ENCODE results near the gene H2BK1.

The H2BK1 gene

GRCh38 chr7:151176401-151176800 is 33.9 kb downstream of the H2BK1 start:
- no peak for DNase-seq

DNA sequence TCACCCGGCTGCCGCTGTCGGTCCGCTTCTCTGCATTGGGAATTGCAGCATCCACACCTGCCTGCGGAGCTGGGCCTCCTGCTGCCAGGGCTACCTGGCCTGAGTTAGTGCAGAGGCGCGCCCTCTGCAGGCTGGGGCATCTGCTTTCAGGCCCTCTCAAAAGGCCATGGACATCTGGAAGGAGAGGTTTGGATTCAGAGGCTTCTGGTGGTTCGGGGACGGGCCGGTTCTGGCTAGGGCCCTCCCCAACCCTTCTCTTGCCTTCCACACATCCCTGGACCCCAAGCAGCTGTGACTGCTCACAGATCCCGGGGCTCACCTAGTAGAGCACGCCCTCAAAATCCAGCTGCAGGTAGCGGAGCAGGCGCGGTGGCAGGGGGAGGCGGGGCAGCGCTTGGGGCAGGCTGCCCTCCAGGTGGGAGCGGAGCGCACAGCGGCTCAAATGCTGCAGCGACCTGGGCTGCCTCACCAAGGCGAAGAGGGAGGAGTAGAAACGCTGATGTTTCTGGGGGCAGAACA is 34.4 kb downstream of the H2BK1 start:
- DNase-seq = no peak

GRCh38 chr7:151175047-151175792 is 35.1 kb downstream of the H2BK1 start:
- DNase-seq = no peak

DNA sequence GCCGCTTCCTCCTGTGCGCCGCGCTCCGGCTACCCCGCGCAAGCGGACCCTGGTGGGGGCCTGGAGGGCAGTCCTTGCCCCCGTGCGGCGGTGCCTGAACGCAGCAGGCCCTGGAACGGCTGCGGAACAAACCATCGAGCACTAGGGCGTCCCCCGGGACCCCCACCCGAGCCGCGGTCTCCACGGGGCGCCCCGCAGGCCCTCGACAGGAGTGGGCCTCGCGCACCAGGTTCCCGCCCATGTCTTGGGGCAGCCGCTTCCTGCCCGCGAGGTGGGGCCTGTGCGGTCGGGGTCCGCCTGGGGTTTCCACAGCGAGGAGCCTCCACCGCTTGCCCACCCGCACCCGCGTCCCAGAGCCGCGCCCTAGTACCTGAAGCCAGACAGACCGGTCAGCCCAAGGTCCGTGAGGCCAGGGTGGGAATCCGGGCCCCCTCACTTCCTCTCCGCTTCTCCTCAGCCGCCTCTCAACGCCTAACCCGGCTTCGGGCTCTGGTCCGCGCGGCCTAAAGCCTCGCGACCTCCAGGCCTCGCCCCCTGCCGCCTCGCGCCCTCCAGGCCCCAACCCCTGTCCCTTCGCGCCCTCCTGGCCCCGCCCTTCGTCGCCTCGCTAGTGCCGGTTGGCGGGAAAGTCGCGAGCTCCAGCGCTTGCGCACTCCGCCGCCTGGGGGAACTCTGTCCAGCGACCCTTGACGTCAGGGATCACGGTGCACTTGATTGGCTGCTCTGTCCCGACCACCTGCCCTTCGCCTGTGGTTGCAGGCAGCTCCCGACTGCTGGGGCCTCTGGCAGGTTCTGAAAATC is 35.8 kb downstream of the H2BK1 start:
- DNase-seq = no peak

DNA sequence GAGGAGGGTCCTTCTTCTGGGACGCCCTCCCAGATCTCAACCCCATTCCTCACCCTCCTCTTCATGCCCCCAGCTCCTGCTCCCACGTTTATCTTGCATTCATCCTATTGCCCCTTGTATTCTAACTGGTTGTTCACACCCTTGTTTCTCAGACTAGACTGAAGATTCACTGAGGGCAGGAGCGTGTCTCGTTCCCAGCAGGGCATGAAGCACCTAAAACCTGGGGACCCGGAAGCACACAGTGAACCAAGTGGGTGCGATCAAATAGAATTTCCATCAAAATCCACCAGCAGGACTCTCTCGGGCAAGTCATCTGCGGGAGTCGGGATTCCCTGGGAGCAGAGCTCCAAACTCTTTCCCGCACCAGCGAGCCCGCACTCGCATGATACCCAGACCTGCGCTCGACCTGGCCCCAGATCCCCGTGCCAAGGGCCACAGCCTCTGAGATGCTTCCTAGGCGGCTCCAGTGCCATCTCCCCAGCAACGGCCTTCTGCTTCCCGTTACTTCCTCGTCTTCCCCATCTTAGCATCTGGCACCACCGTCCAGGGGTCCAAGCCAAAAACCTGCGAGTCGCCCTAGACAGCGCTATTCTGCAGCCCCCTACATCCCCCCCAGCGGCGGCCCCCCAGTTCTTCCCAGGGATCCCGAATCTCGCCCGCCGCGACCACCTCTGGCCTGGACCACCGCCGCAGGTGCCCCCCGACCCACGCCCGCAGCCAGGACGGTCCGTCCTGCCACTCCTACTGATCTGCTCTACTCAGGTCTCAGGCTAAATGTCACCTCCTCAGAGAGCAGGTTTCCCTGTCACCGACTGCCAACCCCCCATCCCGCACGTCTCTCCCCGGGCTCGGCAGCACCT is 36.7 kb downstream of the H2BK1 start:
- DNase-seq = no peak

- DNase-seq = peak; percentile 76
These were observed 37.8 kb downstream of the H2BK1 start for GRCh38 chr7:151172273-151173141.

DNA sequence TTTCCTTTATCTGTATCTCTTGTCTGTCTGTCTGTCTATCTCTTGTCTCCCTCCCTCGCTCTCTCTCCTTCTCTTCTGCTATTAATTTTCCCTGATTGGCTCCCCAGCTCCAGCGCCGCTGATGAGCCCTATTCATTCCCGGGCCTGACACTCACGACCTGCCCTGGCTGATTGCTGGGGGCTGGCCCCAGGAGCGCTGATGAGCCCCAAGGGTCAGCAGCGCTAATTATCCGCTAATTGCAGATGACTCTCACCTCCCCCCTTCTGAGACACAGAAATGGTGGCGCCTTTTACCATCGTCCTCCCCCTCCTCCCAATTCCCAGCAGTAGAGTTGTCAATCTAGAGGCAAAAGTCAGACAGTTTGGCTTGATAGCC is 41.5 kb downstream of the H2BK1 start:
- DNase-seq = no peak

GRCh38 chr7:151168003-151168786 is 42.1 kb downstream of the H2BK1 start:
- peak; percentile 45 for DNase-seq

DNA sequence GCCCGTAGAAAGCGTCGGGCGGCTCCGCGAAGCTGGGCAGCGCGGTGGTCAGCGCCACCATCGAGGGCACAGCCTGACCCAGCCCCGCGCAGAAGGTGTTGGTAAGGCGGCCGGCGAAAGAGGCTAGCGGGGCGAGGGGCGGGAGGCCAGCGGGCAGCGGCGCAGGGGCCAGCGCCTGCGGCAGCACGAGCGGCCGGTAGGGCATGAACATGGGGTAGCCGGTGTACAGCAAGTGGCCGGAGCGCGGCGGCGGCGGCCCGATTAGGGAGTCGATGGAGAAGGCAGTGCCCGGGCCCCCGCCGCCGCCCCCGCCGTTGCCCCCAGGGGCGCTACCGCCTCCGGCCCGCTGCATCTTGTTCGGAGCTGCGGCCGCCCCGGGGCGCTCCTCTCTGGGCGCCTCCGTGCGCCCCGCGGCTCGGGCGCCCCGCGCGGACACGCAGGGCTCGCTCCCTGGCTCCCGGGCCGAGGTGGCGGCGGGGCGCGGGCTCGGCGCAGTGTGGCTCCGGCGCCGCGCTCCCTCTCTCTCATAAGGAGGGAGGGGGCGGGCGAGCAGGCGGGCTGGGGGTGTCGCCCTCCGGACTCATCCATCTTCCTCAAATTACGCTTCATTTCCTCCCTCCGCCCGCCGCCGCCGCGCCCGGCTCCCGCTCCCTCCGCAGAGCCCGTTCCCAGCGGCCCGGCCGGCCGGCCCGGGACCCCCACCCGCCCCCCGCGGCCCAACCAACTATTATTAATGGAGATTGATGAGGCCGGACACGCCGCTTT is 42.9 kb downstream of the H2BK1 start, which contains the start of gene GBX1:
TSS of gene GBX1 (minus strand) at position 498 of the 765 bp plus-strand sequence. CDS start at position 352, 146 bp downstream.
- DNase-seq = no peak

DNA sequence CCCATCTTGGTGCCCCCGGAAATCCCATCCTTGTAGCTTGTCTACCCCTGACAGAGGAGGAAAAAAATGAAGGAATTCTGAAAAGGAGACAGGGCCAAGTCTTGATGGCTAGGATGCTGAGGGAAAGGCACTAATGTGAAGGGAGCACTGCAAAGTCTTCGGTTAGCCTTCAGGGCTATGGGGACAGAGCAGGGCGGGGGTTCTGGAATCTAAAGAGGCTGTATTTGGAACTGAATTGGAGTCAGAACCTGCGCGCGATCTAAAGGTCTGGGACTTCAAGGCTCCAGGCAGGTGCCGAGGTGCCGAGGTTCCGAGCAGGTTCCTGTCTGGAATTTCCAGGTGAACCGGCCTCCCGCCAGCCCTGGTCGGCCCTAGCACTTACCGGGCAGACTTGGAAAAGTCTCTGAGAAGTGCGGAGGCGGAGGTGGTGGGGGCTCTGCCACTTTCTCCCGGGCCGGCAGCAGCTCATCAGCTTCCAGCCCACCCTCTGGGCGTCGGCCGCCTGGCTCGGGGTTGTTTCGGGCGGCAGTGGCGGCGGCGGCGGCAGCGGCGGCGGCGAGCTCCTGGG is 43.6 kb downstream of the H2BK1 start:
- no peak for DNase-seq

DNA sequence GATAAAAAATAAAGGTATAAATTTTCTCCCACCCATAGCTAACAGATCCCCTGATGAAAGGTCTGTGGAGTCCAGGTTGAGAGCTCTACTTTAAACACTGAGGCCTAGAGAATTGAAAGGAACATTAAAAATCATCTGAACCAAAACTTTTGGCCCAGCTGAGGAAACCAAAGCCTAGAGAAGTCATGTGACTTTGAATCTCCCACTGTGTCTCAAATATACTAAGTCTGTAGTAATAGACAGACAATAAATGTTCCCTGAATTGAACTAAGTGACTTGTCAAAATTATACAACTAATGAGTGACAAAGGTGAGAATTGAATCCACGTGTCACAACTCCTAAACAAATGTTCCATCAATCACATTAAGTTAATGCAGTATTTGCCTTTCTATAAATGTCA is 48.5 kb downstream of the H2BK1 start:
- DNase-seq = no peak

Data from effector CD4-positive, alpha-beta T cell (primary cell).